ENCODE results near the gene AKAP6. TPM values are rescaled to one million over a fixed set of nuclear protein-coding genes. Genes with fewer than 3 reads are reported as not detected.

The AKAP6 gene
- total RNA-seq, 1 donor from 2014 or later: 3.4 TPM

DNA sequence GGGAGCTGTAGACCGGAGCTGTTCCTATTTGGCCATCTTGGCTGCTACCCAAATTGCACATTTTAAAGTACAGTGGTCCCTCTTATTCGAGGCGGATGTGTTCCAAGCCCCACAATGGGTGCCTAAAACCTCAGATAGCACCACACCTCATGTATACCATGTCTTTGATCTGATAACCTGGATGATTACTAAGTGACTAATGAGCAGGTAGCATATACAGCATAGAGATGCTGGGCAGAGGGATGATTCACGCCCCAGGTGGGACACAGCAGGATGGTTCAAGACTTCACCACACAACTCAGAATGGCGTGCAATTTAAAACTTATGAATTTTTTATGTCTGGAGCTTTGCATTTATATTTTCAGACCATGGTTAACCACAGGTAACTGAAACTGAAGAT is 255.0 kb downstream of the AKAP6 start:
- DNase-seq (ENCODE audit: low spot score, unreplicated experiment): no peak
- Mint-ChIP-seq H3K36me3 (ENCODE audit: insufficient read depth) (no peaks in the 10 kb centered on the region), H3K27ac (no peak overlapping the region), H3K4me3 (ENCODE audit: low read depth) (no peak overlapping the region), H3K4me1 (ENCODE audit: low read depth) (no peaks in the 10 kb centered on the region), H3K27me3 (peaks cover 3% of the 10 kb centered on the region), H3K9me3 (ENCODE audit: low read depth) (peaks cover 4% of the 10 kb centered on the region)
- TF ChIP-seq, protein P1, sequence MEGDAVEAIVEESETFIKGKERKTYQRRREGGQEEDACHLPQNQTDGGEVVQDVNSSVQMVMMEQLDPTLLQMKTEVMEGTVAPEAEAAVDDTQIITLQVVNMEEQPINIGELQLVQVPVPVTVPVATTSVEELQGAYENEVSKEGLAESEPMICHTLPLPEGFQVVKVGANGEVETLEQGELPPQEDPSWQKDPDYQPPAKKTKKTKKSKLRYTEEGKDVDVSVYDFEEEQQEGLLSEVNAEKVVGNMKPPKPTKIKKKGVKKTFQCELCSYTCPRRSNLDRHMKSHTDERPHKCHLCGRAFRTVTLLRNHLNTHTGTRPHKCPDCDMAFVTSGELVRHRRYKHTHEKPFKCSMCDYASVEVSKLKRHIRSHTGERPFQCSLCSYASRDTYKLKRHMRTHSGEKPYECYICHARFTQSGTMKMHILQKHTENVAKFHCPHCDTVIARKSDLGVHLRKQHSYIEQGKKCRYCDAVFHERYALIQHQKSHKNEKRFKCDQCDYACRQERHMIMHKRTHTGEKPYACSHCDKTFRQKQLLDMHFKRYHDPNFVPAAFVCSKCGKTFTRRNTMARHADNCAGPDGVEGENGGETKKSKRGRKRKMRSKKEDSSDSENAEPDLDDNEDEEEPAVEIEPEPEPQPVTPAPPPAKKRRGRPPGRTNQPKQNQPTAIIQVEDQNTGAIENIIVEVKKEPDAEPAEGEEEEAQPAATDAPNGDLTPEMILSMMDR (IDR thresholded peaks at IDR 0.05; ENCODE audit: unreplicated experiment): no peak

DNA sequence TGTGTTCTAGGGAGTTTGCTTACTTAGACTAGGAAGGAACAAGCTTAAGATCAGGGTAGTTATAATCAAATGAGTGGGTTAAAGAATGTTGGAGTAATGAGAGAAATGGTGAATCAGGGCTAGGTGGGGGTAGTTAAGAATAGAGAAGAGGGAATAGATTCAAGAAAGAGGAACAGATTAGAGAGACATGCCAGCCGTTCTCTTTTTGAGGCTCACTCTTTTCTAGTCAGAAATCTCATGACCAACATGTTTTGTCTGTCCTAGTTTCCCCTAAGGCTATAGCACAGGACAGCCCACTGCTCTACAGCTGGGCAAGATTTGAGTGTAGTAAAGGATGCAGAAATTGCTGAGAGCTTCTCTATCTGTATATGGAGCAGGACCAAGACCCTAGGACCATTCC is 258.4 kb downstream of the AKAP6 start:
- no peak overlapping the region for H3K27ac Mint-ChIP-seq
- peaks cover 4% of the 10 kb centered on the region for H3K9me3 Mint-ChIP-seq (ENCODE audit: low read depth)
- H3K4me3 Mint-ChIP-seq (ENCODE audit: low read depth): no peak overlapping the region
- peaks cover 6% of the 10 kb centered on the region for H3K27me3 Mint-ChIP-seq
- TF ChIP-seq, protein P1 (IDR thresholded peaks at IDR 0.05; ENCODE audit: unreplicated experiment): no peak
- no peaks in the 10 kb centered on the region for H3K36me3 Mint-ChIP-seq (ENCODE audit: insufficient read depth)
- DNase-seq (ENCODE audit: low spot score, unreplicated experiment): no peak
- H3K4me1 Mint-ChIP-seq (ENCODE audit: low read depth): no peaks in the 10 kb centered on the region

DNA sequence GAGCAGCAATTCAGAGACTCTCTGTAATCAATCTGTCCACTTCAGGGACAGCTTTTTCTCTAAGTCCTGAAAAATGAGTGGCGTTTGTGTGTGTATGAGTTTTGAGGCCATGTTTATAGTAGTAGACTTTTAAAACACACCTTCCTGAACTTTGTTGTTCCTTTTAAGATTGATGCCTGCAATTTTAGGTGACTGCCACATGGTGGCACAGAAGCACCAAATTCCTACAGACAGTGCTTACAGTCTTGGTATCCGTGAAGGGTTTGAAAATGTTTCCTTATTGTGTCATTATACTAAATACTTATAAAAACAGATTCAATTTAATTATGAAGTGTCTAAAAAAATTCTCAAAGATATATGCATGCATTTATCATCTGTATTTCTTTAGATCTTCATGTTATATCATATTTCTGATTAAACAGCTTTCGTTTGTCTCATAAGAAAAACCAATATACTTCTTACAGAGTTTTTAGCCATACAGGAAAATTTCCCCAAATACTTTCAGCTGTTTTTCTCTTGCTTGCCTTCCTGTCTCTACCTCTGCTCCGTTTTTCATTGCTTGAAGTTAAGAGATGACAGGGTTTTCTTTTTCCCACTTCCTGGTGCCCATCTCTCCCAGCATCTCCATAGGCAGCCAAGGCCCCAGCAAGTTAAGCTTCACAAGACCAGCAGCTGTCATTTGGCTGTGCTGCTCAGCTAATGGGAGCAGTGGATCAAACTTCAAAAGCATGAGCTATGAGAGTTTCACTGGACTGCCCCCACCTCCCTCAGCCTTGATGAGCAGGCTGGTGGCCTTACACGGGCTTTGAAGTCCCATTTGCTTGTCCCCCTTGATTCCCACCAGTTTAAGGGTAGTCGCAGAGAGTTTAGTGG is 259.6 kb downstream of the AKAP6 start:
- Mint-ChIP-seq H3K36me3 (ENCODE audit: insufficient read depth) (no peaks in the 10 kb centered on the region), H3K27me3 (peaks cover 6% of the 10 kb centered on the region), H3K27ac (no peak overlapping the region), H3K4me3 (ENCODE audit: low read depth) (no peak overlapping the region), H3K4me1 (ENCODE audit: low read depth) (no peaks in the 10 kb centered on the region), H3K9me3 (ENCODE audit: low read depth) (peaks cover 4% of the 10 kb centered on the region)
- no peak for DNase-seq (ENCODE audit: low spot score, unreplicated experiment)
- TF ChIP-seq, protein P1 (IDR thresholded peaks at IDR 0.05; ENCODE audit: unreplicated experiment): peak; percentile 79

DNA sequence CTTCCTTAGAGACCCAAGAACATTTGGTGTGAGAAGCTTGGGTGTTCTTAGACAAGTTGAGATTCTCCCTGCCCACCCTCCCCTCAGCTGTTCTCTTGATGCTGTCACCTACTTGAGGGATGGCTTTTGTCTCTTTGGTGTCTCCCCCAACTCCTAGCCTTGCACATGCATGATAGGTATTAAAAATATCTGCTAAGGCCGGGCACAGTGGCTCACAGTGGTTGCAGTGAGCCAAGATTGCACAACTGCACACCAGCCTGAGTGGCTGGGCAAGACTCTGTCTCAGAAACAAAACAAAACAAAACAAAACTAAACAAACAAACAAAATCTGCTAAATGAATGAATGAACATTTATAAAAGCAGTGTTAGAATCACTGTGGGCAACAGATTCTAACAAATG is 261.1 kb downstream of the AKAP6 start:
- no peak overlapping the region for H3K27ac Mint-ChIP-seq
- no peaks in the 10 kb centered on the region for H3K36me3 Mint-ChIP-seq (ENCODE audit: insufficient read depth)
- TF ChIP-seq, protein P1 (IDR thresholded peaks at IDR 0.05; ENCODE audit: unreplicated experiment): no peak
- H3K4me3 Mint-ChIP-seq (ENCODE audit: low read depth): no peak overlapping the region
- no peaks in the 10 kb centered on the region for H3K4me1 Mint-ChIP-seq (ENCODE audit: low read depth)
- DNase-seq (ENCODE audit: low spot score, unreplicated experiment): no peak
- peaks cover 6% of the 10 kb centered on the region for H3K27me3 Mint-ChIP-seq
- H3K9me3 Mint-ChIP-seq (ENCODE audit: low read depth): no peaks in the 10 kb centered on the region

DNA sequence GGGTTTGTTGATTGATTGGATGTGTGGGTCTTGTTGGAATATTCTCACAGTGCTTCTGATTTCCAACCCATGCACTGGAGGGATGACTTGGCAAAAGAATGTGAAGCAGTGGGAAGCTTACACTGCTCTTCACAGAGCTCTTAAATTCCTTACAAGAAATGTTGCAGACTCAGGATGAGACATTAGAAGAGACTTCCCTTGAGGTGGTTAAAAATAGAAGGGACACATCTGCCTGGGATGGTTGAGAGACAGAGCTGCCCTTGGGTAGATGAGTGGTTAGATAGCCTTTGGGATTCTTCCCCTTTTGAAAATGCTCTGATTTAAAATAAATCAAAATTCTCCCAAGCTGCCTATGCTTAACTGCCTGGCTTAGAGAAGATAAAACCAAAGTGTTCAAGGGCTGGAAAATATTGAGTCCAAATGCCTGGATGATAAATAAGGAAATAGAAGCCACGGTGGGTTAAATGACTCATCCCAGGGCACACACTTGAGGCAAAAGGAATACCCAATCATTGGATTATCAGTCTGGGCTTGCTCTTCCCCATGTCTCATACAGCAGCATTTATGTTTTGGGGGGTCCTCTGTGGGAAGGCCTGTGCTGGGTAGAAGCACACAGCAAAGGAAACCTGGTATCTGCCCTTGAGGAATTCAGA is 264.3 kb downstream of the AKAP6 start:
- TF ChIP-seq, protein P1 (IDR thresholded peaks at IDR 0.05; ENCODE audit: unreplicated experiment): no peak
- DNase-seq (ENCODE audit: low spot score, unreplicated experiment): no peak
- no peak overlapping the region for H3K4me3 Mint-ChIP-seq (ENCODE audit: low read depth)
- no peaks in the 10 kb centered on the region for H3K9me3 Mint-ChIP-seq (ENCODE audit: low read depth)
- H3K27ac Mint-ChIP-seq: no peak overlapping the region
- H3K4me1 Mint-ChIP-seq (ENCODE audit: low read depth): no peaks in the 10 kb centered on the region
- H3K36me3 Mint-ChIP-seq (ENCODE audit: insufficient read depth): no peaks in the 10 kb centered on the region
- H3K27me3 Mint-ChIP-seq: peaks cover 3% of the 10 kb centered on the region
